Measurements from ENCODE around the gene MTUS2.

The MTUS2 gene

DNA sequence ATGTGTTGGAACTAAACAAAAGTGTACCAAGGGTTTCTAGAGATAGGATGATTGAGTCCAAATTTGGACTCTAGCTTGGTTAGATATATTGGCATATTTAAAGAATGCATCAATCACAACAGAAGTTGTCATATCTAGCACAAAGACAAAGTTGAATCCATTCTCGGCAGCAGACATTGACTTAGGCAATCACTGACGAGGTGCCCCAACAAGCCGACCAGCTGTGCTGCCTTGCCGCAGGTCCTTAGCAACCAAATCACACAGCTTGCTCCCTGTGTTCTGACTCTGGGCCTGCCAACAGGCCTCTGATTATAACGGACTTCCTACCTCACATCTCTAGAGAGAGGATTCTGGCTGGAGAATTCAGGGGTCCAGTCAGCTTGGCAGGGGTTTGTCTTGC is 208.7 kb downstream of the MTUS2 start:
- no peak for DNase-seq (ENCODE audit: low read depth)

DNA sequence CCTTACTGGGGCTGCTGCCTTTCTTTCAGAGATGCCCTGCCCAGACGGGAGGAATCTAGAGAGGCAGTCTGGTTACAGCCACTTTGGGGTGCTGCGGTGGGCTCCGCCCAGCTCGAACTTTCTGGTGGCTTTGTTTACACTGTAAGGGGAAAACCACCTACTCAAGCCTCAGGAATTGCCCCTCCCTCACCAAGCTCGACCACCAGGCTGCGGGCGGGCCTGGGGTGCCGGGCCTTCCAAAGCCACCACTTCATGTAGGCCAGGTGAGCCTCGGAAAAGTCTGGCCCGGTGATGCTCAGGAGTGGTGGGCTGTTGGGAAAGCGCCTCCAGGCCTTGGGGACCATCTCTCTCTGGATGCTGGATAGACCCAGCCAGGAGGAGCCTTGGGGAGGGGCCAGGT is 218.6 kb downstream of the MTUS2 start:
- no peak for DNase-seq (ENCODE audit: low read depth)

GRCh38 chr13:29039212-29039611 is 219.1 kb downstream of the MTUS2 start:
- no peak for DNase-seq (ENCODE audit: low read depth)

DNA sequence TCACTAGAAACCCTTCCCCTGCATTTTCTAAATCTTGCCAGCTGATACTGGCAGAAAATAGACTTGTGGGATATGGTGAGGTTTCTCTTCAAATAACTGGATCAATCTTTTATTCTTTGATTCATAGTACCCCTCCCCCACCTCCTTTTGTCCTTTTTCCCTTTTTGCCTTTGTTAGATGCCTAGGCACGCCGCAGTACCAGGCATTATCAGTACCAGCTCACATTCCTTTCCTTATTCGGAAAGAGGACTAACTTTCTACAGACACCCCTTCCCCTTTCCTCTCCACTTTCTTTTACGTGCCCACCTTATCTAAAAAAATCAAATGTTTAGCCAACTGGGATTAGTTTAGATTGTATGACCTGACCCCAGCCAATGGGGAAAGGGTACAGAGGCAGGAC is 226.4 kb downstream of the MTUS2 start:
- no peak for DNase-seq (ENCODE audit: low read depth)

DNA sequence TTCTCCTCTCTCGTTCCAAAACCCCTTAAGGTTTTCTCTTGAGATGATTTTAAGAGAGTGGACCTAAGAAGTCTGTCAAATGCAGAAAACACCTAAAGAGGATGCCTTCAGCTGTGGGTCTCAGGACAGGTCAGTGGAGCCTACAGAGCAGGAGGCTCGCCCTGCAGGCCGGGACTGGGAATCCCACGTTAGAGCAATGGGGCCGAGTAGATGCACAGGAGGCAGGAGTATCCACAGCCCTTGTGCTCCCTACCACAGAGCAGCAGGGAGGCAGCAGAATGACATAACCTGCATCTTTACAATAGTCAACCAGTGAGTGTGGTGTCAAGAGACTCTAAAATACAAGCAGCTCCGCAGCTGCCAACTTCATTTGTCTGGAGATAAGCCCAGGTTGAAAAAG is 229.4 kb downstream of the MTUS2 start:
- DNase-seq (ENCODE audit: low read depth), result no peak

GRCh38 chr13:29050719-29051118 is 230.6 kb downstream of the MTUS2 start:
- no peak for DNase-seq (ENCODE audit: low read depth)

DNA sequence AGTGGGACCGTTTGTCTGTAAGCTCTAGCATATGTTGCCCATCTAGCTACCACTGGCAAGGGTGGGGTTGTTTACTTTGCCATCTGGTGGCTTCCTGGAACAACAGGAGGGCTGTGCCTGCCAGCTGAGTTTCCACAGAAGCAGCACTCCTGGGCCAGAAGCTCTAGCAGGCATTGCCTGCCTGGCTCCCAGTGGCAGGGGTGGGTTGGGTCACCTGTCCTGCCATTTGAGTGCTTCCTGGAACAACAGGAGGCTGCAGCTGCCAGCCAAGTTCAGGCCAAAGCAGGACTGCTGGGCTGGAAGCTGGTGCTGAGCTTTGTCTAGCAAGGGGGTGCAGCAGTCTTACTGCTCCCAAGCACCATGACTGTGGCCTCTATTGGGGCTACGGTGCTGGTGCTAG is 239.7 kb downstream of the MTUS2 start:
- DNase-seq (ENCODE audit: low read depth), result no peak

DNA sequence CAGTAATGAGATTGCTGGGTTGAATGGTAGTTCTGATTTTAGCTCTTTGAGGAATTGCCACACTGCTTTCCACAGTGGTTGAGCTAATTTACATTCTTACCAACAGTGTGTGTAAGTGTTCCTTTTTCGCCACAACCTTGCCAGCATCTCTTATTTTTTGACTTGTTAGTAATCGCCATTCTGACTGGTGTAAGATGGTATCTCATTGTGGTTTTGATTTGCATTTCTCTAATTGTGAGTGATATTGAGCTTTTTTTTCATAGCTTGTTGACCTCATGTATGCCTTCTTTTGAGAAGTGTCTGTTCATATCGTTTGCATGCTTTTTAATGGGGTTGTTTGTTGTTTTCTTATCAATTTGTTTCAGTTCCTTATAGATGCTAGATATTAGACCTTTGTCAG is 245.0 kb downstream of the MTUS2 start:
- DNase-seq (ENCODE audit: low read depth), result no peak

GRCh38 chr13:29067306-29067945 is 247.3 kb downstream of the MTUS2 start:
- no peak for DNase-seq (ENCODE audit: low read depth)

GRCh38 chr13:29073755-29074154 is 253.6 kb downstream of the MTUS2 start:
- no peak for DNase-seq (ENCODE audit: low read depth)

- no peak for DNase-seq (ENCODE audit: low read depth)
Measured at GRCh38 chr13:29077051-29077813, 257.1 kb downstream of the MTUS2 start.

GRCh38 chr13:29081036-29081435 is 260.9 kb downstream of the MTUS2 start:
- no peak for DNase-seq (ENCODE audit: low read depth)

DNA sequence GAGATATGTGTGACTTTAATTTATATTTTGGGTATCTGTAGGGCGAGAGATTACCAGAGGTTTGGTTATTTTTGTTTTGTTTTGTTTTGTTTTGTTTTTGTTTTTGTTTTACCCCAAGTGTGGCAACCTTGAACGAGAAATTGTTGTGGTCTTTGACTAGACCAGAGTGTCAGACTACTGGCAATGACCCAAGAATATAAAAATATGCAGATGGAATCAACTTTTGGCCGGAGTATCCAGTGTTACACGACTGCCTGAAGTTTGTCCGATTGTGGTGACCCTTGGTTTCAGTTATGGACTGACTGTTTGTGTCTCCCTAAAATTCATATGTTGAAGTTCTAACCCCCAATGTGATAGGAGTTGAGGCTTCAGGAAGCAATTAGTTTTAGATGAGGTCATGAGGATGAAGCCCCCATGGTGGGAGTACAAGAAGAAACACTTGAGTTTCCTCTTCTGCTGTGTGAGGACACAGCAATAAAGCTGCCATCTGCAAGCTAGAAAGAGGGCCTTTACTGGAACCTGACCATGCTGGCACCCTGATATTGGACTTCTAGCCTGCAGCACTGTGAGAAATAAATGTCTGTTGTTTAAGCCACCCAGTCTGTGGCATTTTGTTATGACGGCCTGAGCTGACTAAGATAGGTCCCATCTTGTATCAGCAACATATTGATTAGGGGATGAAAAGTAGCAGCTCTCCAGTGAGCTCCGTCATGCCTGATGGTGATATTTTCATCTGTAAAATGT is 261.7 kb downstream of the MTUS2 start:
- no peak for DNase-seq (ENCODE audit: low read depth)

- no peak for DNase-seq (ENCODE audit: low read depth)
Measured at GRCh38 chr13:29099781-29100406, 279.8 kb downstream of the MTUS2 start.

DNA sequence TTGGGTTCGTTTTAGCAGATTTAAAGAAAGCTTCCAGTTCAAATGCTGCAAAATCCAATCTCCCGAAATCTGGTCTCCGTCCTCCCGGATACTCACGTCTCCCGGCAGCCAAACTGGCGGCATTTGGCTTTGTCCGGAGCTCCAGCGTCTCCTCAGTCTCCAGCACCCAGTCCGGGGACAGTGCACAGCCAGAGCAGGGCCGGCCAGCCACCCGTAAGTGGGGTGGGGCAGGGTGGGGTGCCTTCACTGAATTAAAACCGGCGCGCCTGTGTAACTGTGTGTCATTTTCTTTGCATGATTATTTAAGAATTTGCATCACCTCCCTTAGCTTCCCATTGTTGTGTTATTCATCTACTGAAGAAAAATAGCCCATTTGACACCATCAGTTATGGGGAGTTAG is 280.6 kb downstream of the MTUS2 start:
- DNase-seq (ENCODE audit: low read depth), result no peak

GRCh38 chr13:29101409-29101808 is 281.3 kb downstream of the MTUS2 start:
- DNase-seq (ENCODE audit: low read depth), result no peak

- no peak for DNase-seq (ENCODE audit: low read depth)
Measured at GRCh38 chr13:29101905-29102304, 281.8 kb downstream of the MTUS2 start.

DNA sequence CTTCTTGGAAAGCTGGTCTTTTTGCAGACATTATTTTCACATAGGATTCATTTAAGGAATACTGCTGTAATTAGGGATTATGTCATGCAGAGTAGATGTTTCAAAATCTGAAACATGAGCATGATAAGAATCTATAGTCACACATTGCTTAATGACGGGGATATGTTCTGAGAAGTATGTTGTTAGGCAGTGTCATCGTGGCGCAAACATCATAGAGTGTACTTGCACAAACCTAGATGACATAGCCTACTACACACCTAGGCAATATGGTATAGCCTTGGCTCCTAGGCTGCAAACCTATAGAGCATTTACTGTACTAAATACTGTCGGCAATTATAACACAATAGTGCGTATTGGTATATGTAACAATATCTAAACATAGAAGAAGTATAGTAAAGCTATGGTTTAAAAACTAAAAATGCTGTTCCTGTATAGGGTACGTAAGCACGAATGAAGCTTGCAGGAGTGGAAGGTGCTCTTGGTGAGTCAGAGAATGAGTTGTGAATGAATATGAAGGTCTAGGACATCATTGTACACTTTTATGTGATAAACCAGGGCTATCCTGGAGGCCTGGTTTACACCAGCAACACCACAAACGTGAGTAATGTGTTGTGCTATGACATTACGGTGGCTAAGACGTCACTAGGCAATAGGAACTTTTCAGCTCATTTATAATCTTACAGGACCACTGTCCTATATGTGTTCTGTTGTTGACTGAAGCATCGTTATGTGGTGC is 283.1 kb downstream of the MTUS2 start:
- no peak for DNase-seq (ENCODE audit: low read depth)

GRCh38 chr13:29104461-29104860 is 284.3 kb downstream of the MTUS2 start:
- no peak for DNase-seq (ENCODE audit: low read depth)

DNA sequence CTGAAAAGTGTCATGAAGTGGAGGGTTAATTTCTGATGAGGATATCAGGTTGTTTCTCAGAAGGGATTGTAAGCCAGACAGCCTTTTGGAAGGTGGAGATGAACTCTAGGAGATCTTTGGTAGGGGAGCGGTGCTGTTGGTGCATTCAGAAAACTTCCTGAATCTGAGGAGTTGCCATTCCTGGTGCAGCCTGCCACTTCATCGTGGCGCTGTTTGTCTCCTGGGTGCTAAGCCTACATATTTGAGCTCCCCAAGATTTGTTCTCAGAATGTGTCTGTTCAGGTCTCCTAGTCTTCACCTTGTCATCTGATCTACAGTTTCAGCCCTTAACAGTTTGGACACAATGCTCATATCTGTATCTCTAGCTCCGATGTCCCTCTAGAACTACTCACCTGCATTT is 285.6 kb downstream of the MTUS2 start:
- DNase-seq (ENCODE audit: low read depth), result no peak

DNA sequence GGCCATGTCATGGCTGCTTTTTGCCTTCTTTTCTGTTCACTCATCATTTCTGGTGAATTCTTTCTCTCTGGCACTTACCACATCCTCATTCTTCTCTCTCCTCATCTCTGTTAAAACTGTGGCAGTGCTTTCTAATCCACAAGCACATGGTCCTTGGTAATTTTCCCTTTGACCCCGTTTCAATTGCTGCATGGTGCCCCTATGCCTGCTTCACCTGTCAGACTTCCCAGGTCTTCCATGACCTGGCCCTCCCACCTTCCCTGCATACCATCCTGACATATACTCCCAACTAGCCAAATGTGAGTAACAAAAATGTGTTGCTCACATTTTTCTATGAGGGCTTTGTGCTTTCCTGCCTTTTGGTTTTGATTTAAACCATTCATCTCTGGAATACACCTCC is 286.5 kb downstream of the MTUS2 start:
- DNase-seq (ENCODE audit: low read depth), result no peak
